ENCODE data around the gene ZG16.
"Not testable (repeated sequence)": the region's sequence is repeated elsewhere in the genome, so short reads cannot be mapped to it uniquely, and the experiment has no call there.

ZG16 gene

GRCh38 chr16:29744541-29745101, 33.4 kb upstream of the ZG16 start:
- ChIA-PET CTCF (no interaction called here), POLR2A (no interaction called here)
- no peak for DNase-seq (ENCODE audit: extremely low spot score)
- TF ChIP-seq SP1 (IDR thresholded peaks at IDR 0.05) (no peak), PKNOX1 (IDR thresholded peaks at IDR 0.05) (no peak), BHLHE40 (IDR thresholded peaks at IDR 0.05; ENCODE audit: borderline replicate concordance) (no peak), L3MBTL2 (conservative IDR thresholded peaks at IDR 0.05) (no peak), LEF1 (IDR thresholded peaks at IDR 0.05; ENCODE audit: borderline replicate concordance) (no peak)

- TF ChIP-seq FOXM1 (IDR thresholded peaks at IDR 0.05; ENCODE audit: borderline replicate concordance) (no peak), L3MBTL2 (conservative IDR thresholded peaks at IDR 0.05) (no peak)
- DNase-seq (ENCODE audit: extremely low spot score) = no peak
- ChIA-PET CTCF (no interaction called here), POLR2A (no interaction called here)
Measured at GRCh38 chr16:29745121-29745852, 32.8 kb upstream of the ZG16 start.

GRCh38 chr16:29745853-29746345, 32.2 kb upstream of the ZG16 start, which contains the start of gene C16orf54:
Gene C16orf54 (minus strand): TSS chr16:29745990. CDS start chr16:29744951, 1,039 bp downstream.
- no peak for DNase-seq (ENCODE audit: extremely low spot score)
- ChIA-PET CTCF (no interaction called here), POLR2A (no interaction called here)
- no peak for TF ChIP-seq SP1 (IDR thresholded peaks at IDR 0.05)
- no peak for TF ChIP-seq ELF4 (IDR thresholded peaks at IDR 0.05)
- no peak for TF ChIP-seq PKNOX1 (IDR thresholded peaks at IDR 0.05)
- no peak for TF ChIP-seq NFRKB (IDR thresholded peaks at IDR 0.05)
- TF ChIP-seq HDGF (IDR thresholded peaks at IDR 0.05; ENCODE audit: borderline replicate concordance) = no peak
- no peak for TF ChIP-seq L3MBTL2 (conservative IDR thresholded peaks at IDR 0.05)
- no peak for TF ChIP-seq ARNT (IDR thresholded peaks at IDR 0.05)
- no peak for TF ChIP-seq BHLHE40 (IDR thresholded peaks at IDR 0.05; ENCODE audit: borderline replicate concordance)
- no peak for TF ChIP-seq FOXM1 (IDR thresholded peaks at IDR 0.05; ENCODE audit: borderline replicate concordance)

- CTCF ChIA-PET; DNase-seq (ENCODE audit: extremely low spot score); POLR2A ChIA-PET: not testable (repeated sequence)
Measured at GRCh38 chr16:29746518-29746917, 31.5 kb upstream of the ZG16 start.

GRCh38 chr16:29747947-29748759, 29.9 kb upstream of the ZG16 start:
- POLR2A ChIA-PET = no interaction called here
- CTCF ChIA-PET = no interaction called here
- TF ChIP-seq L3MBTL2 (conservative IDR thresholded peaks at IDR 0.05) (no peak), PKNOX1 (IDR thresholded peaks at IDR 0.05) (no peak), FOXK2 (IDR thresholded peaks at IDR 0.05) (no peak), FOXM1 (IDR thresholded peaks at IDR 0.05; ENCODE audit: borderline replicate concordance) (no peak), BHLHE40 (IDR thresholded peaks at IDR 0.05; ENCODE audit: borderline replicate concordance) (no peak)
- DNase-seq (ENCODE audit: extremely low spot score) = no peak

- POLR2A ChIA-PET; DNase-seq (ENCODE audit: extremely low spot score): not testable (repeated sequence)
- CTCF ChIA-PET = interaction anchor here (0.7 kb wide), 1 partner anchor 42 kb away, joined by 3 read pairs; the partner anchor contains the start of gene KIF22
Measured at GRCh38 chr16:29748760-29749149, 29.3 kb upstream of the ZG16 start.

- ChIA-PET POLR2A (interaction anchor here (0.7 kb wide), 1 partner anchor 37 kb away, joined by 3 read pairs; the partner anchor contains the start of gene KIF22), CTCF (interaction anchor here (0.6 kb wide), 1 partner anchor 21 kb away, joined by 3 read pairs; no protein-coding TSS in a partner anchor)
- no peak for TF ChIP-seq CTBP1 (IDR thresholded peaks at IDR 0.05; ENCODE audit: borderline replicate concordance)
- no peak for TF ChIP-seq HDGF (IDR thresholded peaks at IDR 0.05; ENCODE audit: borderline replicate concordance)
- no peak for TF ChIP-seq FOXK2 (IDR thresholded peaks at IDR 0.05)
- no peak for TF ChIP-seq ELF4 (IDR thresholded peaks at IDR 0.05)
- no peak for TF ChIP-seq ZNF384 (IDR thresholded peaks at IDR 0.05)
- TF ChIP-seq SP1 (IDR thresholded peaks at IDR 0.05) = no peak
- TF ChIP-seq LEF1 (IDR thresholded peaks at IDR 0.05; ENCODE audit: borderline replicate concordance) = no peak
- no peak for TF ChIP-seq ARNT (IDR thresholded peaks at IDR 0.05)
- TF ChIP-seq BHLHE40 (IDR thresholded peaks at IDR 0.05; ENCODE audit: borderline replicate concordance) = no peak
- no peak for TF ChIP-seq NFRKB (IDR thresholded peaks at IDR 0.05)
- no peak for DNase-seq (ENCODE audit: extremely low spot score)
Measured at GRCh38 chr16:29753516-29753915, 24.5 kb upstream of the ZG16 start.
